ENCODE measurements around the gene LCE3B.

Gene LCE3B

DNA sequence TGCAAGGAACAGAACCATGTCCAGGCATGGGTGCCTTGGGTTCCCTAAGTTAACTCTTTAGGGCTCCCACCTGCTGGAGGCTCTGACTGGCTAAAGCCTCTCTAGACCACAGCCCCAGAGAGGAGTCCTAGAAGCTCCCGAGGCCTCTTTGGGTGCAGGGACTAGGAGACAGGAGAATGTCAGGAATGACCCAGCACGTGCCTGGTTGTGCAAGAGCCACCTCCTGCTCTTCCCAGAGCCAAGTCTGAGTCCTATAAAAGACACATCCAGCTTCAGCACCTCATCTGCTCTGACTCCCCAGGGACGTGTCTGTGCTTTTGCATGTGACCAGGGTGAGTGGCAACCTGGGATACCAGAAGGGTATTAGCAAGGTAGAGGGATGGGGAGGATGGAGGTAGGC, 49.5 kb downstream of the LCE3B start, which contains the start of gene LCE2D:
LCE2D (plus strand) TSS at position 283 of the 400 bp plus-strand sequence. CDS start 726 bp downstream, outside the sequence.
- DNase-seq, result no peak

Measured in activated CD4-positive, alpha-beta T cell treated with anti-CD3 and anti-CD28 coated beads for 4 hours (primary cell).